RWPE1 (cell line): Measurements from ENCODE around the gene RPRD1A.
"Not testable (repeated sequence)": the region's sequence is repeated elsewhere in the genome, so short reads cannot be mapped to it uniquely, and the experiment has no call there.

ENCODE experiments used
- CTCF ChIA-PET: fragments of 350-600 bp; sonication (Branson Sonifier 250); formaldehyde crosslinking; extraction: SDS; loops from one replicate; lab custom pipeline; 2021; lab: Yijun Ruan, JAX
- POLR2A ChIA-PET: fragments of 400-600 bp; formaldehyde crosslinking; extraction: SDS; loops from one replicate; lab custom pipeline; 2020; ENCODE audit warnings: antibody characterized with exemption; ENCODE audit not compliant: low non-redundant PET; lab: Yijun Ruan, JAX
- DNase-seq: peaks from one replicate; pipeline ENCODE4 v3.0.0; 2012; ENCODE audit warnings: low spot score
- H3K27ac ChIP-seq: fragments of 450-650 bp; 2 replicates; pipeline ENCODE4 v1.5.1; 2017
- CTCF ChIP-seq: fragments of 450-650 bp; conservative IDR thresholded peaks from 2 replicates; pipeline ENCODE4 v1.5.1; 2017; ENCODE audit warnings: low read depth, mild to moderate bottlenecking

Gene RPRD1A

GRCh38 chr18:36086186-36086585, 18.8 kb upstream of the RPRD1A start:
- no peak overlapping the region for H3K27ac ChIP-seq
- TF ChIP-seq CTCF: no peak
- ChIA-PET POLR2A (no interaction called here), CTCF (no interaction called here)
- no peak for DNase-seq

GRCh38 chr18:36085195-36085594, 17.8 kb upstream of the RPRD1A start:
- POLR2A ChIA-PET: no interaction called here
- CTCF ChIA-PET: no interaction called here
- no peak overlapping the region for H3K27ac ChIP-seq
- TF ChIP-seq CTCF: no peak
- DNase-seq: no peak

- TF ChIP-seq CTCF: no peak
- ChIA-PET CTCF (no interaction called here), POLR2A (no interaction called here)
- no peak for DNase-seq
- H3K27ac ChIP-seq: no peak overlapping the region
Measured at GRCh38 chr18:36083729-36084128, 16.4 kb upstream of the RPRD1A start.

GRCh38 chr18:36081118-36081517, 13.8 kb upstream of the RPRD1A start:
- POLR2A ChIA-PET, CTCF ChIA-PET: not testable (repeated sequence)

DNA sequence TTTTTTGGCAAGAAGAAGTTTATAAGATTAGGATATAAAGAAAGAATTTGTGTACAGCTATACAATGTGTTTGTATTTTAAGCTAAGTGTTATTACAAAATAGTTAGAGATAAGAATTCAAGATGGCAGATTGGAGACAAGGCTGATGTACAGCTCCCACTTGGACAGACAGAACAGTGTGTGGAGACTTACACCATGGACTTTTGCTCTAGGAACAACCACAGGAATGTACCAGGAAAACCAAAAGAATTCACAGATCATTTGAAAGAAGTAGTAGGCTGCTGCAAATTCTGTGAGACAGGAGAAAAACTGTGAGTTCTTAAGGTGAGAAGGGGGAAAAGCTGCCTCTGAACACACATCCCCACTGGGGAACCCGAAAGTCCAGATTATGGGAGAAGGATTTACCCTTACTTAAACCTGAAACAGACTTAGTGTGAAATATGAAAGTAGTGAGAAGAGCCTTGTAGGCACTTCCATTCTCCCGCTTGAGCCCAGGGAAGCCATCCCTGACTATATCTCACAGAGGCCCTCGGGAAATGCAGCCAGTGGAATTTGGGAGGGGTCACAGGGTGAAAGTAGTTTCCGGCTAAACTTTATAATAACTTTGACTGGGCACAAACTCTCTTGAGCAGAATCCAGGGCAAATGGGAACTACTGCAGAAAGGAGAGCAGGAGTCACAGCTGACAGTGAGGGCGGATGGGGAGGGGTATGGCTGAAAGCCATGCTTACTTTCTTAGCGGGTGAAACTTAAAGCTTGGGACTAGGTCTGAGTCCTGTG, 11.6 kb upstream of the RPRD1A start:
- CTCF ChIA-PET: interaction anchor here (0.5 kb wide), 1 partner anchor 442 kb away, joined by 4 read pairs; no protein-coding TSS in a partner anchor
- TF ChIP-seq CTCF: no peak
- POLR2A ChIA-PET: no interaction called here
- H3K27ac ChIP-seq: no peak overlapping the region
- DNase-seq: no peak

More at GRCh38 chr18:36081118-36081517, 13.8 kb upstream of the RPRD1A start:
- H3K27ac ChIP-seq, DNase-seq: not testable (repeated sequence)

GRCh38 chr18:36077764-36078163, 10.4 kb upstream of the RPRD1A start:
- H3K27ac ChIP-seq, CTCF ChIA-PET, POLR2A ChIA-PET, DNase-seq: not testable (repeated sequence)

DNA sequence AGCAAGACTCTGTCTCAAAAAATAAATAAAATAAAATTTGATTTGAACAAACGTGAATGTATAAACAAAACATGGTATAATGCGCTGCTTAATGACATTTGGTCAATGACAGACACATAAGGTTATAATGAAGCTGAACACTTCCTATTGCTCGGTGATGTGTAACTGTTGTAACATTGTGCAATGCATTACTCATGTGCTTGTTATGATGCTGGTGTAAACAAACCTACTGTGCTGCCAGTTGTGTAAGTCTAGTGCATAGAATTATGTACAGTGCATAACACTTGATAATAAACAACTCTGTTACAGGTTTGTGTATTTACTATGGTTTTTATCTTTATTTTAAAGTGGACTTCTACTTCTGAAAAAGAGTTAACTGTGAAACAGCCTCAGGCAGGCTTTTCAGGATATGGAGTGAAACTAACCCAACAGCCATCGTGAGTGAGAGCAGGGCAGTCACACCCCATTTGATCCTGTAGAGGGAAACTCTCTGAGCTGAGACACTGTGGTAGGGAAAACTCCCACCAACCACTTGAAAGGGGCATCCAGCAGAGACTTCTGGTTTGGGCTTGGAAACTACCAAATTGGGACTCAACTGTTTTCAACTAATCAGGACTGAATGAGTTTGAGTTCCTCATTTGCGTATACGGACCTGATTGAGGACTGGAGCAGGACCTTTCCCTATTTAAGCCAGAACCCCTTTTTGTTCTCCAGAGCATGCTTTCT, 8.7 kb upstream of the RPRD1A start:
- ChIA-PET CTCF (interaction anchor here (0.5 to 0.6 kb wide), 2 partner anchors 115 to 361 kb away, joined by 3 read pairs; no protein-coding TSS in a partner anchor), POLR2A (no interaction called here)
- DNase-seq: no peak
- no peak for TF ChIP-seq CTCF
- H3K27ac ChIP-seq: no peak overlapping the region
